T-cell (primary cell): ENCODE results near the gene ZNF175. TPM values are rescaled to one million over a fixed set of nuclear protein-coding genes. Genes with fewer than 3 reads are reported as not detected.
A peak's percentile ranks its signal among the peaks of the same experiment; 100 is the strongest.

ENCODE experiments used
- ATAC-seq, 4 experiments: fragments of 200-7000 bp in 3 of 4; fragments of 150-1000 bp in 1 of 4; cut with Tn5 transposase; replicated peaks in 1 of 4; 1 replicate in 3 of 4; 2 replicates in 1 of 4; pipeline ENCODE4 v1.10.0; 2021; ENCODE audit warnings: moderate library complexity in 3 of 4, mild to moderate bottlenecking in 2 of 4, moderate number of reproducible peaks in 1 of 4
- CTCF ChIA-PET, 2 donors: fragments of 300-600 bp; sonication (Branson Sonifier 250); formaldehyde crosslinking; loops; one replicate each; lab custom pipeline; 2022; ENCODE audit warnings: antibody characterized with exemption in 2 of 2; lab: Charles Lee
- POLR2A ChIA-PET, 2 donors: fragments of 300-600 bp; sonication (Branson Sonifier 250); formaldehyde crosslinking; loops; one replicate each; lab custom pipeline; 2022; ENCODE audit warnings: antibody characterized with exemption in 2 of 2; lab: Charles Lee
- DNase-seq, 35 experiments: peaks; one replicate each; pipeline versions ENCODE4 v3.0.0 to v3.0.0-alpha.2; 2013 to 2023
- H3K27ac ChIP-seq: one replicate; pipeline ENCODE4 v1.5.1; 2013; ENCODE audit warnings: low read length
- H3K27me3 ChIP-seq, 2 experiments: replicated peaks in 1 of 2; 1 replicate in 1 of 2; 2 replicates in 1 of 2; pipeline versions ENCODE4 v1.6.1 to v1.7.0; 2013; ENCODE audit warnings: low read length in 1 of 2, mixed read lengths in 1 of 2; ENCODE audit not compliant: control insufficient read depth in 2 of 2, insufficient read depth in 2 of 2; ENCODE audit errors: extremely low read depth in 1 of 2
- H3K36me3 ChIP-seq, 2 donors: 1 replicate in 1 of 2; 2 replicates in 1 of 2; pipeline versions ENCODE4 v1.6.1 to v1.7.0; 2013; ENCODE audit warnings: low read length in 1 of 2; ENCODE audit not compliant: control insufficient read depth in 2 of 2, insufficient read depth in 1 of 2; ENCODE audit errors: extremely low read depth in 1 of 2
- H3K4me1 ChIP-seq, 2 experiments: 1 replicate in 1 of 2; 2 replicates in 1 of 2; pipeline versions ENCODE4 v1.6.1 to v1.7.0; 2013; ENCODE audit warnings: low read length in 2 of 2, mixed read lengths in 1 of 2; ENCODE audit not compliant: insufficient read depth in 2 of 2, control insufficient read depth in 1 of 2; ENCODE audit errors: extremely low read depth in 1 of 2
- H3K4me3 ChIP-seq, 2 donors: 1 replicate in 1 of 2; 2 replicates in 1 of 2; pipeline versions ENCODE4 v1.5.1 to v1.7.0; 2013; ENCODE audit warnings: mild to moderate bottlenecking in 2 of 2, low read length in 1 of 2, moderate library complexity in 1 of 2; ENCODE audit not compliant: control insufficient read depth in 1 of 2; ENCODE audit errors: extremely low read depth in 1 of 2
- H3K9me3 ChIP-seq: 2 replicates; pipeline ENCODE4 v1.7.0; 2013
- H3K27ac Mint-ChIP-seq, 2 donors: one replicate each; pipeline ENCODE4 v1.8.0; 2020 to 2021; ENCODE audit warnings: mild to moderate bottlenecking in 2 of 2, mixed read lengths in 2 of 2
- H3K27me3 Mint-ChIP-seq, 2 donors: one replicate each; pipeline ENCODE4 v1.8.0; 2021 to 2022; ENCODE audit warnings: mixed read lengths in 2 of 2
- H3K36me3 Mint-ChIP-seq: one replicate; pipeline ENCODE4 v1.8.0; 2021; ENCODE audit warnings: mixed read lengths
- H3K4me1 Mint-ChIP-seq, 3 donors: one replicate each; pipeline ENCODE4 v1.8.0; 2020 to 2022; ENCODE audit warnings: mixed read lengths in 3 of 3, mild to moderate bottlenecking in 1 of 3
- H3K4me3 Mint-ChIP-seq, 3 donors: one replicate each; pipeline ENCODE4 v1.8.0; 2020 to 2022; ENCODE audit warnings: mild to moderate bottlenecking in 3 of 3, mixed read lengths in 3 of 3, moderate library complexity in 3 of 3
- H3K9me3 Mint-ChIP-seq, 3 donors: one replicate each; pipeline ENCODE4 v1.8.0; 2020 to 2022; ENCODE audit warnings: mixed read lengths in 3 of 3
- WGBS: methylation state at CpG from one replicate; pipeline ENCODE4 v1.1.5; 2013; ENCODE audit warnings: missing lambda C conversion rate; ENCODE audit not compliant: insufficient coverage; 5-methylcytosine and 5-hydroxymethylcytosine counted together
- total RNA-seq, 35 experiments: library from RNA in 6 of 35; stranded (reverse) in 6 of 35; fragments of 120-200 nt in 1 of 35; gene quantifications; one replicate each; pipeline versions ENCODE4 v1.2.1 to v1.2.4 and lab custom pipeline; 2013 to 2026

Gene ZNF175
- total RNA-seq, 5 donors from 2014 or later (not counting 1 experiment from before 2014, with no cell fraction given), result 6.7 to 16.8 (median 12.3) TPM

- Histone ChIP-seq H3K27me3 (peaks cover 0 to 59% of the 10 kb centered on the region in 2 experiments), H3K9me3 (no peaks in the 10 kb centered on the region), H3K4me1 (peaks cover 0 to 6% of the 10 kb centered on the region in 2 experiments), H3K4me3 (no peak overlapping the region), H3K36me3 (no peaks in the 10 kb centered on the region), H3K27ac (no peak overlapping the region)
- ChIA-PET CTCF (no interaction called here), POLR2A (no interaction called here)
- no peak for ATAC-seq
- no peak for DNase-seq
- H3K27me3 Mint-ChIP-seq, result peaks cover 59 to 60% of the 10 kb centered on the region in 2 donors
- no peak overlapping the region for H3K27ac Mint-ChIP-seq
- no peaks in the 10 kb centered on the region for H3K9me3 Mint-ChIP-seq
- H3K36me3 Mint-ChIP-seq, result no peaks in the 10 kb centered on the region
- WGBS, result no CpG with 5 or more reads among the region's 6 CpGs
- H3K4me3 Mint-ChIP-seq, result no peak overlapping the region
- H3K4me1 Mint-ChIP-seq, result peaks cover 0 to 10% (median 0%) of the 10 kb centered on the region in 3 donors
These were observed 27.0 kb upstream of the ZNF175 start for GRCh38 chr19:51544038-51544437.

GRCh38 chr19:51546107-51546649, 24.9 kb upstream of the ZNF175 start:
- H3K9me3 Mint-ChIP-seq, result peaks cover 0 to under 1% (median 0%) of the 10 kb centered on the region in 3 donors
- no peak overlapping the region for H3K4me3 Mint-ChIP-seq
- WGBS, result 70% methylated on average over 3 of the region's 5 CpGs
- Histone ChIP-seq H3K9me3 (no peaks in the 10 kb centered on the region), H3K27ac (no peak overlapping the region), H3K27me3 (peaks cover 0 to 75% of the 10 kb centered on the region in 2 experiments), H3K4me1 (peaks cover 0 to 8% of the 10 kb centered on the region in 2 experiments), H3K36me3 (no peaks in the 10 kb centered on the region), H3K4me3 (no peak overlapping the region)
- peaks cover 59 to 64% of the 10 kb centered on the region in 2 donors for H3K27me3 Mint-ChIP-seq
- CTCF ChIA-PET, result no interaction called here
- H3K36me3 Mint-ChIP-seq, result no peaks in the 10 kb centered on the region
- H3K27ac Mint-ChIP-seq, result no peak overlapping the region
- POLR2A ChIA-PET, result no interaction called here
- ATAC-seq, result no peak
- peaks cover 0 to 19% (median 3%) of the 10 kb centered on the region in 3 donors for H3K4me1 Mint-ChIP-seq
- DNase-seq, result no peak

GRCh38 chr19:51546650-51547396, 24.3 kb upstream of the ZNF175 start:
- Histone ChIP-seq H3K27ac (no peak overlapping the region), H3K9me3 (no peaks in the 10 kb centered on the region), H3K4me3 (no peak overlapping the region), H3K36me3 (no peaks in the 10 kb centered on the region), H3K27me3 (peaks cover 0 to 76% of the 10 kb centered on the region in 2 experiments), H3K4me1 (peaks cover 0 to 8% of the 10 kb centered on the region in 2 experiments)
- WGBS, result no CpG with 5 or more reads among the region's 10 CpGs
- ChIA-PET CTCF (no interaction called here), POLR2A (no interaction called here)
- H3K27ac Mint-ChIP-seq, result no peak overlapping the region
- DNase-seq (peak in 1 of 35 experiments; percentile 19), ATAC-seq (no peak)
- H3K27me3 Mint-ChIP-seq, result peaks cover 59 to 65% of the 10 kb centered on the region in 2 donors
- peaks cover 6 to 25% (median 9%) of the 10 kb centered on the region in 3 donors for H3K4me1 Mint-ChIP-seq
- H3K36me3 Mint-ChIP-seq, result no peaks in the 10 kb centered on the region
- peaks cover 0 to 6% (median 0%) of the 10 kb centered on the region in 3 donors for H3K9me3 Mint-ChIP-seq
- H3K4me3 Mint-ChIP-seq, result no peak overlapping the region

DNA sequence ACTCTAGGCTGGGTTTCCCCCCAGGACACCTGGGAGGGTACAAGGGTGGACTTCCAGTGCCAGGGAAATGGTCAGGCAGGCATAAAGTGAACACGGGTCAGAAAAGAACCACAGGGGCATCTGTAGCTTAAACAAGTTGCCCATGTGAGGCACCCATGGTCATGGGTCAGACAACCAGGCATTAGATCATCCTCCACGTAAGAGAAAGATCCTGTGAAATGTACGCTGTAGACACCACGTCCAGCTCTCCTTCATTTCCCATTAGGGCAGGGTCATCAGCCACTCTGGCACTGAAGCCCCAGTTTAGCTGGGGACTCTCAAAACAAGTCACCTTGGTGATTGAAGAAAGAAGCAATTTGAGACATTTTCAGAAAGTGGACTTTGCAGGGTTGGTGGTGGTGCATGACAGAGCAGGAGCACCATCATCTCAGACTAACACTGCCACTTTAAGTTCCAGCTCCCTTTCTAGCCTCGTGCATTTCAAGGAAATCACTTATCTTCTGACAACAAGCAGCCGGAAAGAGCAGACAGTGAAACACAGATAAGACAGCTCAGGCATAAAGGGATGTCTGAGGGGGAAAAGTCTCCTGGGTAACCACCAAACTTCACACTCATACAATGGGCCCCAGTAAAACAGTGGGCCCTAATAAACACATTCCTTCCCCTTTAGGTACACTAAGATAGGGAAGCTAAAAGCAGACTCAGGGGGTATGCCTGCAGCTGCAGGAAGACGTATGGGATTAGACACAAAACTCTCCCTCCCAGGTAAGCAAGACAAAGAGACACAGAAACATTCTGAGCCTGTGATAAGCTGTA, 23.5 kb upstream of the ZNF175 start:
- no peaks in the 10 kb centered on the region for H3K36me3 ChIP-seq
- no peak for ATAC-seq
- ChIA-PET CTCF (interaction anchor here in 1 of 2 donors (0.6 kb wide), 1 partner anchor 32 kb away, joined by 4 read pairs; no protein-coding TSS in a partner anchor), POLR2A (no interaction called here)
- Mint-ChIP-seq H3K9me3 (peaks cover 0 to 9% (median 0%) of the 10 kb centered on the region in 3 donors), H3K4me3 (no peak overlapping the region), H3K27ac (peak overlapping the region in 1 of 2 donors; percentile 23), H3K4me1 (peaks cover 10 to 31% (median 16%) of the 10 kb centered on the region in 3 donors), H3K36me3 (no peaks in the 10 kb centered on the region), H3K27me3 (peaks cover 60 to 65% of the 10 kb centered on the region in 2 donors)
- WGBS, result 17% methylated on average over 2 of the region's 7 CpGs
- no peak overlapping the region for H3K27ac ChIP-seq
- H3K9me3 ChIP-seq, result no peaks in the 10 kb centered on the region
- DNase-seq, result no peak
- peaks cover 0 to 74% of the 10 kb centered on the region in 2 experiments for H3K27me3 ChIP-seq
- peaks cover 0 to 8% of the 10 kb centered on the region in 2 experiments for H3K4me1 ChIP-seq
- no peak overlapping the region for H3K4me3 ChIP-seq

GRCh38 chr19:51548213-51548651, 22.9 kb upstream of the ZNF175 start:
- H3K27ac ChIP-seq, result no peak overlapping the region
- peaks cover 0 to 8% of the 10 kb centered on the region in 2 experiments for H3K4me1 ChIP-seq
- no peak overlapping the region for H3K4me3 ChIP-seq
- Mint-ChIP-seq H3K9me3 (peaks cover 0 to 11% (median 0%) of the 10 kb centered on the region in 3 donors), H3K27me3 (peaks cover 60 to 67% of the 10 kb centered on the region in 2 donors), H3K4me1 (peaks cover 10 to 32% (median 16%) of the 10 kb centered on the region in 3 donors), H3K4me3 (no peak overlapping the region), H3K36me3 (no peaks in the 10 kb centered on the region), H3K27ac (no peak overlapping the region)
- DNase-seq (no peak), ATAC-seq (no peak)
- H3K9me3 ChIP-seq, result no peaks in the 10 kb centered on the region
- H3K27me3 ChIP-seq, result peaks cover 0 to 72% of the 10 kb centered on the region in 2 experiments
- ChIA-PET CTCF (interaction anchor here in 1 of 2 donors (0.6 kb wide), 1 partner anchor 31 kb away, joined by 4 read pairs; no protein-coding TSS in a partner anchor), POLR2A (no interaction called here)
- 42% methylated on average over 3 of the region's 5 CpGs for WGBS
- H3K36me3 ChIP-seq, result no peaks in the 10 kb centered on the region

- H3K36me3 Mint-ChIP-seq, result no peaks in the 10 kb centered on the region
- ChIA-PET POLR2A (no interaction called here), CTCF (interaction anchor here in 1 of 2 donors (0.5 kb wide), 1 partner anchor 38 kb away, joined by 3 read pairs; no protein-coding TSS in a partner anchor)
- no peak for DNase-seq
- H3K27me3 Mint-ChIP-seq, result peaks cover 57 to 70% of the 10 kb centered on the region in 2 donors
- no peaks in the 10 kb centered on the region for H3K36me3 ChIP-seq
- H3K4me3 Mint-ChIP-seq, result no peak overlapping the region
- H3K27me3 ChIP-seq, result peaks cover 0 to 73% of the 10 kb centered on the region in 2 experiments
- WGBS, result 70% methylated on average over 2 of the region's 4 CpGs
- peaks cover 0 to 11% (median 0%) of the 10 kb centered on the region in 3 donors for H3K9me3 Mint-ChIP-seq
- ATAC-seq, result no peak
- H3K27ac ChIP-seq, result no peak overlapping the region
- H3K9me3 ChIP-seq, result no peaks in the 10 kb centered on the region
- peaks cover 10 to 32% (median 16%) of the 10 kb centered on the region in 3 donors for H3K4me1 Mint-ChIP-seq
- no peak overlapping the region for H3K27ac Mint-ChIP-seq
- no peak overlapping the region for H3K4me3 ChIP-seq
- H3K4me1 ChIP-seq, result peaks cover 0 to 8% of the 10 kb centered on the region in 2 experiments
These were observed 22.2 kb upstream of the ZNF175 start for GRCh38 chr19:51548891-51549305.
